Right lobe of liver (tissue), 6 donors: ENCODE measurements around the gene SLC6A18. TPM values are rescaled to one million over a fixed set of nuclear protein-coding genes. Genes with fewer than 3 reads are reported as not detected.
"Not testable (repeated sequence)": the region's sequence is repeated elsewhere in the genome, so short reads cannot be mapped to it uniquely, and the experiment has no call there.

Source experiments
- ATAC-seq, 4 donors: fragments of 200-7000 bp; cut with Tn5 transposase; one replicate each; pipeline ENCODE4 v1.9.1; 2020; ENCODE audit warnings: mild to moderate bottlenecking in 4 of 4, moderate library complexity in 4 of 4
- DNase-seq, 3 donors: peaks; one replicate each; pipeline ENCODE4 v3.0.0-alpha.2; 2020
- H3K27ac ChIP-seq, 3 donors: fragments of 200-600 bp; one replicate each; pipeline ENCODE4 v1.8.0; 2022
- H3K27me3 ChIP-seq, 2 donors: fragments of 200-600 bp; one replicate each; pipeline ENCODE4 v1.8.0; 2022
- H3K36me3 ChIP-seq, 4 donors: fragments of 200-600 bp; sonication (generic) in 1 of 4; one replicate each; pipeline versions ENCODE4 v1.5.1 to v1.8.0; 2017 to 2022; ENCODE audit warnings: control low read depth in 1 of 4
- H3K4me1 ChIP-seq, 4 donors: fragments of 200-600 bp; sonication (generic) in 1 of 4; one replicate each; pipeline versions ENCODE4 v1.5.1 to v1.8.0; 2017 to 2022; ENCODE audit warnings: control low read depth in 1 of 4
- H3K4me3 ChIP-seq, 3 donors: fragments of 200-600 bp; one replicate each; pipeline ENCODE4 v1.8.0; 2022
- H3K9me3 ChIP-seq, 4 donors: fragments of 200-600 bp; sonication (generic) in 1 of 4; one replicate each; pipeline versions ENCODE4 v1.5.1 to v1.8.0; 2017 to 2022; ENCODE audit warnings: control low read depth in 1 of 4
- CTCF ChIP-seq, 4 donors: fragments of 200-600 bp in 3 of 4; fragments of 450-650 bp in 1 of 4; IDR thresholded peaks; one replicate each; pipeline versions ENCODE4 v1.5.1 to v1.8.0; 2016 to 2022; ENCODE audit warnings: antibody characterized with exemption in 4 of 4, mild to moderate bottlenecking in 2 of 4
- POLR2A ChIP-seq: fragments of 450-650 bp; IDR thresholded peaks from one replicate; pipeline ENCODE4 v1.6.1; 2017; ENCODE audit warnings: antibody characterized with exemption, mild to moderate bottlenecking
- WGBS: methylation state at CpG from one replicate; pipeline ENCODE4 v1.1.6; 2018; ENCODE audit warnings: low coverage, low lambda C conversion rate; ENCODE audit not compliant: insufficient coverage; ENCODE audit errors: missing lambda C conversion rate; 5-methylcytosine and 5-hydroxymethylcytosine counted together
- intact Hi-C, 2 donors: fragments of 100-400 bp; cut with DNase I; formaldehyde crosslinking; loops; one replicate each; pipeline versions ENCODE4 v1.11.2 to v1.14.1; 2022
- total RNA-seq, 6 experiments: library from RNA; depleted of rRNA in 2 of 6; stranded (reverse); fragments of >200 nt in 2 of 6; fragmentation: NEBNext Ultra II Directional in 3 of 6; extraction: Animal tissue kit (Norgen Biotek cat#: 25700) in 3 of 6; gene quantifications; one replicate each; pipeline versions ENCODE4 v1.1.0 to v1.2.4, GENCODE V29; 2016 to 2023
- donor health status: DM: no; HTN: yes; CAD: no.
- donor health status: DM: no; HTN: no; CAD: no.
- donor health status: DM: no; HTN: no; CAD: no.
- donor health status: DM: no; HTN: yes; CAD: no.
- donor health status: DM: no; HTN: yes; CAD: no.

Gene SLC6A18
- total RNA-seq, 6 experiments from 2014 or later = not detected

- DNase-seq (no peak), ATAC-seq (no peak)
- 83% methylated on average over 5 of the region's 12 CpGs for WGBS
- Histone ChIP-seq H3K36me3 (no peaks in the 10 kb centered on the region), H3K27me3 (no peaks in the 10 kb centered on the region), H3K4me3 (no peak overlapping the region), H3K9me3 (no peaks in the 10 kb centered on the region), H3K4me1 (no peaks in the 10 kb centered on the region), H3K27ac (no peak overlapping the region)
- TF ChIP-seq CTCF (IDR thresholded peaks at IDR 0.05) (no peak), POLR2A (no peak)
- intact Hi-C loops = no loop called here
These were observed 60.0 kb downstream of the SLC6A18 start for GRCh38 chr5:1285141-1285540.

GRCh38 chr5:1285883-1286291, 60.7 kb downstream of the SLC6A18 start:
- Histone ChIP-seq H3K4me1 (no peaks in the 10 kb centered on the region), H3K27me3 (no peaks in the 10 kb centered on the region), H3K27ac (no peak overlapping the region), H3K9me3 (no peaks in the 10 kb centered on the region), H3K36me3 (no peaks in the 10 kb centered on the region), H3K4me3 (no peak overlapping the region)
- intact Hi-C loops = no loop called here
- TF ChIP-seq POLR2A = no peak
- TF ChIP-seq CTCF (IDR thresholded peaks at IDR 0.05) = no peak
- no peak for DNase-seq
- WGBS = 91% methylated on average over 20 of the region's 25 CpGs
- ATAC-seq = no peak

- no peaks in the 10 kb centered on the region for H3K27me3 ChIP-seq
- no peak for ATAC-seq
- H3K27ac ChIP-seq = no peak overlapping the region
- intact Hi-C loops = no loop called here
- H3K9me3 ChIP-seq = no peaks in the 10 kb centered on the region
- WGBS = 91% methylated on average over 28 of the region's 37 CpGs
- H3K4me1 ChIP-seq = no peaks in the 10 kb centered on the region
- H3K36me3 ChIP-seq = no peaks in the 10 kb centered on the region
- DNase-seq = peak in 1 of 3 donors; percentile 35
- no peak overlapping the region for H3K4me3 ChIP-seq
- no peak for TF ChIP-seq CTCF (IDR thresholded peaks at IDR 0.05)
- no peak for TF ChIP-seq POLR2A
These were observed 63.5 kb downstream of the SLC6A18 start for GRCh38 chr5:1288439-1289335.

GRCh38 chr5:1289559-1289958, 64.4 kb downstream of the SLC6A18 start:
- H3K4me3 ChIP-seq, H3K4me1 ChIP-seq, DNase-seq, H3K27ac ChIP-seq, ATAC-seq, H3K36me3 ChIP-seq, intact Hi-C loops, H3K9me3 ChIP-seq, H3K27me3 ChIP-seq: not testable (repeated sequence)
- 80% methylated on average over 1 of the region's 32 CpGs for WGBS

- H3K4me3 ChIP-seq, intact Hi-C loops, ATAC-seq, H3K4me1 ChIP-seq, H3K9me3 ChIP-seq, H3K27ac ChIP-seq, H3K36me3 ChIP-seq, H3K27me3 ChIP-seq: not testable (repeated sequence)
- peak in 1 of 3 donors; percentile 9 for DNase-seq
- WGBS = 78% methylated on average over 13 of the region's 24 CpGs
These were observed 65.8 kb downstream of the SLC6A18 start for GRCh38 chr5:1290956-1291355.
